ENCODE results near the gene MASP2.

Gene MASP2

GRCh38 chr1:10989095-10989494, 57.9 kb downstream of the MASP2 start:
- no peak for DNase-seq (ENCODE audit: low spot score)

DNA sequence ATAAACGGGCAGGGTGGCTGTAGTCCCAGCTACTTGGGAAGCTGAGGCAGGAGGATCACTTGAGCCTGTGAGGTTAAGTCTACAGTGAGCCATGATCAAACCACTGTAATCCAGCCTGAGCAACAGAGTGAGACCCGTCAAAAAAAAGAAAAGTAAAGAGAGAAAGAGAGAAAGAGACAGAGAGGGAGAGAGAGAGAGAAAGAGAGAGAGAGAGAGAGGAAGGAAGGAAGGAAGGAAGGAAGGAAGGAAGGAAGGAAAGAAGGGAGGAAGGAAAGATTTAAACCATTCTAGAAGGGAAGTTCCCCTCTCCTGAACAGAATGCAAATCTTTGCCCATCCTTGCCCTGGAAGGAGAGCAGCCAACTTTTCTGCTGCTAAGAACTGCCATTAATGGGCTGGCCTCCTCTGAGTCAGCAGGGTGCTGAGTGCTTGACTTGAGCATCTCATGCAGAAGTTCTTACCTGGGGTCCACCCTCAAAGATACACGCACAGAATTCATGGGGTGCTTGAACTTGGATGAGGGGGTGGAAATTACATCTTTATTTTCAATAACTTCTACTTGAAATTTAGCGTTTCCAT, 59.1 kb downstream of the MASP2 start:
- DNase-seq (ENCODE audit: low spot score): no peak

- no peak for DNase-seq (ENCODE audit: low spot score)
Observed at GRCh38 chr1:10986525-10986890, 60.5 kb downstream of the MASP2 start.

DNA sequence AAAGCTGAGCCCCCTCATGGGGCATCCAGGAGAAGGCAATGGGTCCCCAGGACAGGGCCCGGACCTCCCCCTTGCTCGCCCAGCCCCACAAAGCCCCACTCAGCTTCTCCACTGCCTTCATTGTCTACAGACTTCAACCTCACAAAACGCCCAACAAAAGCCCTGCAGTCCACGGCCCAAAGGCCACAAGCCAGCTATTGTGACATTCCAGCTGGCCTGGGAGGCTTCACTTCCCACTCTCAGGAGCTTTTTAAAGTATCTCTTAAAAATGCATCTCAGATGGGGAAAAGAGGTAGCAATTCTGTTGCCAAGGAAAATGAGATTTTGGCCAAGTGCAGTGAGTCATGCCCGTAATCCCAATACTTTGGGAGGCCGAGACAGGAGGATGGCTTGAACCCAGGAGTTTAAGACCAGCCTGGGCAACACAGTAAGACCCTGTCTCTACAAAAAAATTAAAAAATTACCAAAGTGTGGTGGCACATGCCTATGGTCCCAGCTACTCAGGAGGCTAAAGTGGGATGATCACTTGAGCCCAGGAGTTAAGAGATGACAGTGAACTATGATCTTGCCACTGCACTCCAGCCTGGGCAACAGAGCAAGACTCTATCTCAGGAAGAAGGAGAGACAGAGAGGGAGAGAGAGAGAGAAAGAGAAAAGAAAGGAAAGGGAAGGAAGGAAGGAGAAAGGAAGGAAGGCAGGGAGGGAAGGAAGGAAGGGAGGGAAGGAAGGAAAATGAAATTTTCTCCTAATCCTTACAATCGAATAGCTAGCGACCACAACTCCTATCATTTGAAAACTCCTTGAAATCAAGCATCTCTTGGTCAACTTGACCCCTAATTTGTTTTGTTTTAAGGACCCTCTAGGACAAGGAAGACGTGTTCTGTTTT, 66.0 kb downstream of the MASP2 start:
- no peak for DNase-seq (ENCODE audit: low spot score)

- no peak for DNase-seq (ENCODE audit: low spot score)
Observed at GRCh38 chr1:10980094-10980577, 66.9 kb downstream of the MASP2 start.

- no peak for DNase-seq (ENCODE audit: low spot score)
Observed at GRCh38 chr1:10979483-10979920, 67.5 kb downstream of the MASP2 start.

- no peak for DNase-seq (ENCODE audit: low spot score)
Observed at GRCh38 chr1:10978719-10979118, 68.3 kb downstream of the MASP2 start.
